Activated CD4-positive, alpha-beta T cell treated with anti-CD3 and anti-CD28 coated beads, Interleukin-2, amount 50 U/mL, for 24 hours (primary cell): ENCODE results near the gene SZT2.

ENCODE experiments used
- DNase-seq, 2 donors: peaks; one replicate each; pipeline ENCODE4 v3.0.0-alpha.2; 2020; ENCODE audit warnings: low read depth in 1 of 2, low spot score in 1 of 2

The SZT2 gene

DNA sequence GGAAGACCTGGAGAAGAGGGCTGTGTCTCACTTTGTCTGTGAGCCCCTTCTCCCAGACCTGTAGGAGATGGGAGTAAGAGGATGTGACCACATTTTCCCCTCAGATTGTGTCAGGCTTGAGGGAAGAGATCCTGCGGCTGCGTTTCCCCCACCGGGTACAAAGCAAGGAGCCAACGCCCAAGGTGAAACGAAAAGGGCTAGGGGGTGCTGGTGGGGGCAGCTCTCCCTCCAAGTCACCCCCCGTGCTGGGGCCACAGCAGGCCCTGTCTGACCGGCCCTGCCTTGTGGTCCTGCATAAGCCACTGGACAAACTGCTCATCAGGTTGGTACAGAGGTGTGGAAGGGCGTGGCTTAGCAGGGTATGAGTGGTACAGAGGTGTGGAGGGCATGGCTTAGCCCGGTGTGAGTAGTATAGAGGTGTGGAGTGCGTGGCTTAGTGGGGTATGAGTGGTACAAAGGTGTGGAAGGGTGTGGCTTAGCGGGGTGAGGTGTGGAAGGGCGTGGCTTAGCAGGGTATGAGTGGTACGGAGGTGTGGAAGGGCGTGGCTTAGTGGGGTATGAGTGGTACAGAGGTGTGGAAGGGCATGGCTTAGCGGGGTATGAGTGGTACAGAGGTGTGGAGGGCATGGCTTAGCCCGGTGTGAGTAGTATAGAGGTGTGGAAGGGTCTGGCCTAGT, 33.4 kb downstream of the SZT2 start:
- no peak for DNase-seq

DNA sequence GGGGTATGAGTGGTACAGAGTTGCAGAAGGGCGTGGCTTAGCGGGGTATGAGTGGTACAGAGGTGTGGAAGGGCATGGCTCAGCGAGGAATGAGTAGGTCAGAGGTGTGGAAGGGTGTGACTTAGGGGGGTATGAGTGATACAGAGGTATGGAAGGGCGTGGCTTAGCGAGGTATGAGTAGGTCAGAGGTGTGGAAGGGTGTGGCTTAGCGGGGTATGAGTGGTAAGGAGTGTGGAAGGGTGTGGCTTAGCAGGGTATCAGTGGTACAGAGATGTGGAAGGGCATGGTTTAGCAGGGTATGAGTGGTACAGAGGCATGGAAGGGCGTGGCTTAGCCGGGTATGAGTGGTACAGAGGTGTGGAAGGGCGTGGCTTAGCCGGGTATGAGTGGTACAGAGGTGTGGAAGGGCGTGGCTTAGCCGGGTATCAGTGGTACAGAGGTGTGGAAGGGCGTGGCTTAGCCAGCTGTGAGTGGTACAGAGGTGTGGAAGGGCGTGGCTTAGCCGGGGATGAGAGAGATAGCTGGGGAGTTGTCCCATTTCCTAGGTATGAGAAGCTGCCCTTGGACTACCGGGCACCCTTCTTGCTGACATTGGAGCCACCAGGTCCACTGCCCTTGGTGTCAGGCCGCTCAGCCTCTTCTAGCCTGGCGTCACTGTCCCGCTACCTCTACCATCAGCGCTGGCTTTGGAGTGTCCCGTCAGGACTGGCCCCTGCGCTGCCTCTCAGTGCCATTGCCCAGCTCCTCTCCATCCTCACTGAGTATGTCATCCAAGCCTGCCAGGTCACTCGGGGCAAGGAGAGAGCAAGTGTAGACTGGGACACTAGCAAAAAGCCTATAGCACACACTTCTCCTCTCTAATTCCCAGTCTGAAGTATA, 34.2 kb downstream of the SZT2 start:
- DNase-seq = no peak

DNA sequence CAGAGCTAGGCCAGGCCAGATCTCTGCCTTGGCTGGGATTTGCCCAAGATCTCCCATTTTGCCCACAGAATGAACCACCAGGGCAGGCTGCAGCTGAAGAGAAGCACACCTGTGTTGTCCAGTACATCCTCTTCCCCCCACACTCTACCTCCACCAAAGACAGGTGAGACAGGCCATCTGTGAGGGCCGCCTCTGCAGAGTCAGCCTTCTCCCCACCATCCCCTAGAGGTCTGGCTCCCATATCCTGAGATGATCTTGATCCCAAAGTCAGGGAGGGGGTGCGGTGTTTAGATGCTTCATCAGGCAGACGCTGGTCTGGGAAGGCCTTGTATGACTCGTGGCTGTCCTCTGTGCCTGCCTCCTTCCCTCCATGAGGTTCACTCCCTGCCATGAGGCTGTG, 35.3 kb downstream of the SZT2 start:
- DNase-seq = no peak

DNA sequence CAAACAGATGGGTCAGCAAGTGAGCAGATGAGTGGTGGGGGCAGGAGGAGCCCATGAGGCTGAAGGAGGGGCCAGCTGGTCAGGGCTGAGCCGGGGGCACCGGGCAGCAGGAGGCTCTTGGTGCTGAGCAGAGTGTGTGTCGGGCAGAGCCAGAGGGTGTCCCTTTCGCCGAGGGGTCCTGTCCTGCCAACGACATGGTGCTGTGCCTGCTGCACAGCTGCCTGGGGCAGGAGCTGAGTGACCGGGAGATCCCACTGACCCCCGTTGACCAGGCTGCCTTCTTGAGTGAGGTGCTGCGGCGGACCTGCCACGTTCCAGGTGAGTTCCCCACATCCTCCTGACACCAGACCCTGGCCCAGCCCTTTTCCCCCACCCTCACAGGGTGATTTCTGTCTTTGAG, 36.5 kb downstream of the SZT2 start:
- no peak for DNase-seq

DNA sequence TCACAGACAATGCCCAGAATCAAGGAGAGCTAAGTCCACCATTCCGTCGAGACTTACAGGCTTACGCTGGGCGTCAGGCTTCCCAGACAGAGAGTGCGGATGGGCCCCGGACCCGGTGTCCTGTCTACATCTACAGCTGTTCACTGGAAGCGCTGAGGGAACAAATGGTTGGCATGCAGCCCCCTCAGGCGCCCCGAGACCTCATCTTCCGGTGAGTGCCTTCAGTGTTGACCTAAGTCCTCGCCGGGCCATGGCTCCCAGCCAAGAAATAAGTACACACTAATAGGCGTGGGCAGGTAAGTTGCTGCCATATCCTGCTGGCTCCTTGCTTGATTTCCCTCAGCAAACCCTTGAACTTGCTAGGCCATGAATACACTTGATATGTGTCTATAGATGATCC, 37.8 kb downstream of the SZT2 start:
- no peak for DNase-seq

DNA sequence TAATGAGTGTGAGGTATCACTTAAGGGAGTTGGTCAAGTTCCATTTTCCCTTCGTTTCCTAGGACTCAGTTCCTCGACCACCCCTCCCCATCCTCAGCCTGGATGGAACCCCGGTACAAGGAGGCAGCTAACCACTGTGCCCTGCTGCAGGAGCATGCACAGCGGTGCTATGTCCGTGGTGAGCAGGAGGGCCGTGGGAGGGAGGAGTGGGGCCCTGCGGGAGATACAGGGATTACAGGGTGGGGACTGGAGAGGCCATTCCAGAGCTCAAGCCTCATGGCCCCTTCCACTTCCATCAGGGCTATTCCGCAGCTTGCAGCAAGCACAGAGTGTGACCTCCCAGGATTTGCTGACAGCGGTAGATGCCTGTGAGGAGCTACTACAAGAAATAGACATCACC, 38.2 kb downstream of the SZT2 start:
- no peak for DNase-seq

DNA sequence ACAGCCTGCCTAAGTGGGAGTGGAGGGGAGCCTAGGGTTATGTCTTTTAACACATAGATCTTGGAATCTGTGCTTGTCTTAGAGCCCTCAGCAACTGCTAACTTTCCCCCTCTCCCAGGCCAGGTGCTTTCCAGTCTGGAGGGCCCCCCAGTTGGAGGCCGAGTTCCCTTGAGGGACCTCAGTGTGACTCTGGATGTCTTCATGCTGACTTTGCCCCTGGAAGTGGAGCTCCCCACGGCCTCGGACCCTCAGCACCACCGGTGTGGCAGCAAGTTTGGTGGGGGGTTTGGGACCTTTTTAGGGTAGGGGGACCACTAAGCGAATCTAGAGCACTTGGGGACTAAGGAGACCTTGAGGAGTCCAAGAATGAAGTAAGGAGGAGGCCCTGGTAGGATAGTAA, 41.1 kb downstream of the SZT2 start:
- no peak for DNase-seq

DNA sequence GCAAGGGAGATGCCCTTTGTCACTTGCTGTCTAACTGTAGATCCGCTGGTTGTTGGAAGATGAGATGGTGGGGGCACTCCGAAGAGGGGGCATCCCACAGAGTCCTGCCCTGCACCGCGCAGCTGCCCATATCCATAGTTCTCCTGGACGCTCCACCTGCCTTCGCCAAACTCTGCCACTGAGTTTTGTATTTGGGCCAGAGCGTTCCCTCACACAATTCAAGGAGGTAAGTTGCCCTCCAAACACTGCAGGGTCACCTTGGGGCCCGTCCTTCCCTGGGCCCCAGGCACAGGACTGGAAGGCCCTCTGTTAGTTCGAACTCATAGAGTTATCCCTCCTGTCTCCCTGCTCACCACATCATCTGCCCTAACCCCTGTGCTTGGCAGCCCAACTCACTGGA, 42.0 kb downstream of the SZT2 start:
- DNase-seq = no peak

DNA sequence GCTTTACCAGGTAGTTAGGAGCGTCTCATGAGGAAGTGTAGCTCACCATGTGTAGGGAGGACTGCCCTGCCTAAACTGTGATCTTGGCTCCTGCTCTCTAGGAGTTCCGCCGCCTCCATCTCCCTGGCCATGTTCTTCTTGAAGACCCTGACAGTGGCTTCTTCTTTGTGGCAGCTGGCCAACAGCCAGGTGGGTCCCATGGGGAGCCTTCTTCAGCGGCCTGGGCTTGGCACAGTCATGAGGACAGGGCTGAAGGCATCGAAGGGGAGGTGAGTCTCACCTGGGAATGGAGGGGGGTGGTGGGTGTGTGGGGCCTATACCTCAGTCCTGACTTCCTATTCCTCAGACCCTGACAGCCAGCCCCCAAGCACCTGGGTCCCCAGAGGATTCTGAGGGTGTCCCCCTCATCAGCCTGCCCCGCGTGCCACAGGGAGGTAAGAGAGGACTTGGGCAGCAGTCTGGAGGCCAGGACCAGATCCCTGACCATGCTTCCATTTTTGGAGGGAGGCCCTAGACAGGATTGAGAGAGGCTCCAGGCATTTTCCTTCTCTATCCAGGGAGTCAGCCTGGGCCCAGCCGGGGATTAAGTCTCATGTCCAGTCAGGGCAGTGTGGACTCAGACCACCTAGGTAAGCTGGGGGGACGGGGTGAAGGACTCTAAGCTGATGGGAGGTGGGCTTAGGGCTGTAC, 42.6 kb downstream of the SZT2 start:
- DNase-seq = no peak

DNA sequence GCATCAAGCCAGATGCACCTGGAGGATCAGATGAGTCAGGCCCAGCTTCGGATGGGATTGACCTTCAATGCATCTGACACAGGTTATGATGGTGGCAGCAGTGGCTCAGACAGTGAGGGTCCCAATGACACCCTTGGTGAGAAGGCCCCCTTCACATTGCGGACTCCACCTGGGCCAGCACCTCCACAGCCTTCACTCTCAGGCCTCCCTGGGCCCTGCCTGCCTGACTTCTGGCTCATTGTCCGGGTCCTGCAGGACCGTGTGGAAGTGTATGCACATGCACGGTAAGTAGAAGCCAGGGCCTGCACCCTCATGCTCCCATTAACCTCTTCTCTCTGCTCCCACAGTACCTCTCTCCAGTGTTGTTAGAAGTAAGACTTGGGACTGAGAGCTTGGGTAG, 43.2 kb downstream of the SZT2 start:
- DNase-seq = no peak

DNA sequence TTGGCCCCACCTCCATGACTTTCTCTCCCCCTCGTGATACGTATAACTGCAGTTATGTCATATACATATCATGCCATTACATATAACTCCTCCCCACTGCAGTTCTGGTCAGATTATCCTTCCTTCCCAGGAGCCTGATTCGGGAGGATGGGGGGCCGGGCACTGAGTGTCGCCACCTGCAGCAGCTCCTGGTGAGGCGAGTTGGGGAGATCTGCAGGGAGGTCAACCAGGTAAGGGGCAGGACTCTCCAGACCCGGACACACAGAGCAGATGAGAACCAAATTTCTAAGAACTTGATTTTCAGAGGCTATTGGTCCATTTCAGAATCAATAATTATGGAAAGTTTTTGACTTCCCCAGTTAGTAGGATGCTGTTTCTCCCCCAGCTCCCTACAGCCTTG, 44.6 kb downstream of the SZT2 start:
- DNase-seq = no peak

DNA sequence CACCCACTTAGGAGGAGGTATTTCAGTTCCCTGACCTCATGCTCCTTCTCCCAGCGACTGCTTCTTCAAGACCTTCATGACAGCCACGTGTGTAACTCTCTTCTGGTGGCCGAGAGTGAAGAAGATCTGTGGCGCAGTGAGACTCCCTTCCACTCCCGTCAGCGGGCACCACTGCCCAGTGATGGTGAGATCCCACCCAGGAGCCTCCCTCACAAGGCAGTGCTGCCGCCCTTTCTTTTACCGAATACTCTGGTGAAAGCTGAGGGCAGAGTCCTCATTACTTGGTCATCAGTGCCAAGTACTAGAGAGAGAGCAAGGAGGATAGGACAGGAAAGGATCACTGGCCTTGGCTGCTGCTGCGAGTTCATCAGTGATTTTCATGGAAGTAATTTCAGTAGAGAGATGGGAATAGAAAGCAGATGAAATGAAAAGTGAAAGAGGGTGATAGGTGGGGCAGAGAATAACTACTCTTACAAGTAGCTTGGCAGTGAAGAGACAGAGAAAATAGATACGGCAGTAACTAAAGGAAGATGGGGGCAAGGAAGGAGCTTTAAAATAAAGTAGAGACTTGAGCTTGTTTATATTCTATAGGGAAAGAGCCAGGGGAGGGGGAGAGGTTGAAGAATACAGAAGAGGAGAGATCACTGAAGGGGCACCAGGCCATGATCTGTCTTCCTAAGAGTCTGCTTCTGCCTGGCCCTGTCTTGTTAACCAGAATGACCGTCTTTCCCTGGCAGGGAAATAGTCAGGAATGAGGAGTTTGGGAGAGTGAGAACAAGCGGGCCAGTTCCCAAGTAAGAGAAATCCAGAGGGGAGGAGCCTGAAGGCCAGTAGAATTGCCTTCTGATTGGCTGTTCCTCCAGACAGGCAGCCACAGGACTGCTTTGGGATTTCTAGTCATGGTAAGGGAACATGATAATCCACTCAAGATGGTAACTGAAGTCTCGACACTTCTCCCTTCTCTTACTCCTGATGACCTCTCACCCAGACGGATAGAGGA, 45.7 kb downstream of the SZT2 start:
- no peak for DNase-seq

DNA sequence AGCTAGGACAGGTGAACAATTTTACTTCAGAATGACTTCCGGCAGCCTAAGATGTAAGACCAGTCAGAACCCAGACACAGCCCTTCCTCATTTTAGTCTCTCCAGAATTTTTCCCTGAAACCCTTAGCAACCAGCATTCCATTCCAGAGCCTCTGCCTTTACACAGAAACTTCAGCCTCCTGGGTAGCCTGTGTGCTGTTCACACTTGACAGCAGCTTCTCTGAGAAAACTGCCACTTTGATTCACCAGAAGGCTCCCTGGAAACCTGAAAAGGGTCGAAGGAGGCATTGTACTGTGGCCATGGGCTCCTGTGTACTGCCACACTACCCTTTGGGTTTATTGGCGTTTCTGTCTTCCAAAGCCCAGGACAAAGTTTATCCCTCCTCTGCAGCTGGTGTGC, 46.7 kb downstream of the SZT2 start:
- no peak for DNase-seq

DNA sequence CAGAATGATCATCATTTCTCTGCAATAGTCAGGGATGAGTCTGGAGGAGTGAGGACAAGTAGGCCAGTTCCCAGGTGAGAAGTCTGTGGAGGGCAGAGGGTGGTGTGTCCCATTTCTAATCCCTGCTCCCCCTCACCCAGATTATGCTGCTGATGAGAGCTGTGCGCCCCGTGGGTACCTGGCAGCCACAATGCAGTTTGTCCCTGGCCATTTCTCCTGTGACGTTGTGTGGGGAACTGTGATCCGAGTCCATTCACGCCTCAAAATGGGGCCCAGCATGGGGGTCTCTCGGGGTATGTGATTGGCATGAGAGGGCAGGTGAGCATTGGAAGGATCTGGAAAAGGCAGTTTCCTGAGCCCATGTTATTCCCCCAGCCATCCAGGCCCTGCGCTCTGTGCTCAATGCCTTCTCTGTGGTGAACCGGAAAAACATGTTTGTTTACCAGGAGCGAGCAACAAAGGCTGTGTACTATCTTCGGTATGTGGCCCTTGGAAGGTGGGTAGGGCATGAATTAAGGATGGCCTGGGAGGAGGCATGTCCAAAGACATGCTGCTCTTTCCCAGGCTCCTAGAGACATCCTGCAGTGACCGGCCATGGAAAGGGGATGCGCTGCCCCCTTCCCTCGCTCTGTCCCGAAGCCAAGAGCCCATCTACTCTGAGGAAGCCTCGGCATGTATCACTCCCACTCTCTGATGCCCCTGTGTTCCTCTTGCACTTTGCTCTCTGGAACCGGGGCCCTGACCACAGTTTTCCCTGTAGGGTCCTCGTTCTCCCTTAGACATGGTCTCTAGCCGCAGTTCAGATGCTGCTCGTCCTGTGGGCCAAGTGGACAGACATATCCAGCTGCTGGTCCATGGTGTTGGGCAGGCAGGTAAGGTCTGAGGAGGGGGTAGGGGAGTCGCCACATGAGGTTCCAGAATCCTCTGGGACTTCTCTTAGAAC, 47.6 kb downstream of the SZT2 start:
- DNase-seq = no peak

DNA sequence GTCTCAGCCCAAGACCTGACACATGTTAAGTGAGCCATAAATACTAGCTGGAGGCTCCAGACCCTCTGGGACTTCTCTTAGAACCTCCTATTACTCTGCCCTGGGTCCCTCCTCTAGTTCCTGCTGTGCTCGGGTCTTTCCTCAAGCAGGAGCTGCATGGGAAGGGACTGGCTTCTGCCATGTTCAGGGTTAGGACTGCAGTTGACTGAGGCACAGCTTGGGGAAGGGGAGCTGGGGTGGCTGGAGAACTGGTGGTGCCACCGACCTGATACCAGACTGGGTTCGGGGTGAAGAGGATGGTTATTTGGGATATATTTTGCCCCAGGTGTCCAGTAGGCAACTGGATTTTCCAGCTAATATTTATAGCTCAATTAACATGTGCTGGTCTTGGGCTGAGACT, 48.3 kb downstream of the SZT2 start:
- DNase-seq = no peak

DNA sequence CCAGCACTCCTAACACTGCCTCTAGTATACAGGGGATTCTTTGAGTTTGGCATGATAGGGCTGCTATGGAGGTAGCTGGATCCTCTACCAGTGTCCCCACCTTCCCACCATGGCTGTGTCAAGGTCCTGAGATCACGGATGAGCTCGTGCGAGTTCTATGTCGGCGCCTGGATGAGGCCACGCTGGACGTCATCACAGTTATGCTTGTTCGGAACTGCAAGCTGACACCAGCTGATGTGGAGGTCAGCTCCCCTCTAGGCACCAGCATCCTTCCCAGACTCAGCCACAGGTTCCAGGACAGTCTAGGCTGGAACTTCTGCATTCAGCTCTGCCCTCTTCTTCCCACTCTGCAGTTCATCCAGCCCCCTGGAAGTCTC, 48.9 kb downstream of the SZT2 start:
- no peak for DNase-seq

DNA sequence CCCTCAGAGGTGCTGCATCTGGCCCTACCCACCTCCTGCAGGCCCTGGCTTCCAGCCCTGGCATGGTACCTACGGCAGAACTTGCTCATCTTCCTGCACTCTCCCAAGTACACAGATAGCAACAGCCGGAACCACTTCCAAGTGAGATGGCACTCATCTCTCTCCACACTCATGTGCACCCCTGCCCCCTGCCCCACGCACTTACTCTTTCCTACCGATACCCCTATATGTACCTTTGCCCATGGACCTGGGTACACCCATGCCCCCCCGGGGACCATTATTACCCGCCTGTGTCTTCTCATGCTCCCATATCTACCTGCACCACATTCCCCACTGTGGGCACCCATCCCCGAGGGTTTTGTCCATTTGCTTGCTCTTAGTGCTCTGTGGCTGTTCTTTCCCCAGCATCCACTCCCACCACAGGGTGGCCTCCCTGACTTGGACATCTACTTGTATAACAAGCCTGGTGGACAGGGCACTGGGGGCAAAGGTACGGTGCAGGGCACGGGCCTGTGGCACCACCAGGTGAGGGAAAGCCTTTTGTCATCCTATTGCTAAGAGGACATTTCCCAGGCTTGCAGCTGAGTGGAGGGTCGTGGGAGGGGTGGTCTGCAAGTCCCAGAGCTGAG, 49.4 kb downstream of the SZT2 start:
- DNase-seq = no peak

DNA sequence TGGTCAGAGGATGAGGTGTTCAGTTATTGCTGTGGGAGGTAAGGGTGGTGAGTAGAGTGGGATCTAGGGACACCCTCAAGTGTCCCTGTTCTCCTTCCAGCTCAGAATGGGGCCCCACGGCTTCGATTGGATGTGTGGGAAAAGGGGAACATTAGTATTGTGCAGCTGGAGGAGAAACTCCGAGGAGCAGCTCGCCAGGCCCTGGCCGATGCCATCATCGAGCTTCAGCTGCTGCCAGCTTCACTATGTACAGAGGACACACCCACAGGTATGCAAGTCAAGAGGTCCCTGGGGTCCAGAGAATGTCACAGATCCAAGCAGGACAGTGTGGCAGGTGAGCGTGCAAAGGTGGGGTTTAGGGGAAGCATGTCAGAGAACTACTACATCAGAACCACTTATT, 50.1 kb downstream of the SZT2 start:
- no peak for DNase-seq

DNA sequence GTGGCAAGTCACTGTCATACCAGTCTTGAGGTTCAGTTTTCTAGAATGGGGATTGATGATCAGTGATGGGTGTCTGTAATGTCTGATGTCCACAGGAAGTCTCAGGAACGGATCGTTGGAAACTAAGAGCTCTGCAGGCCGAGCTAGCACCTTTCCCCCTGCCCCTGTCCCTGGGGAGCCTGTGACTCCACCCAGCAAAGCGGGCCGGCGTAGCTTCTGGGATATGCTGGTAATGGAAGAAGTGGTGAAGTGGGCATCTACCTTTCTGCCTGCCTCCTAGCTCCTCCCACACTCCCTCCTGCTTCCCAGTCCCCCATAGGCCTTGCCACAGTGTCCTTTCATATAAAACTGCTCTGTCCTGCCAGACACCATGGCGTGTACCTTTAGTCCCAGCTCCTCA, 50.7 kb downstream of the SZT2 start:
- DNase-seq = no peak
